RWPE2 (cell line): ENCODE measurements around the gene TCF15.

Experiments
- ATAC-seq: fragments of 200-7000 bp; cut with Tn5 transposase; 3 replicates; pipeline ENCODE4 v1.9.1; 2021; ENCODE audit warnings: low read depth
- DNase-seq: peaks from one replicate; pipeline ENCODE4 v3.0.0-alpha.2; 2020; ENCODE audit warnings: low spot score
- H3K27ac ChIP-seq: fragments of 450-650 bp; 2 replicates; pipeline ENCODE4 v1.5.1; 2017; ENCODE audit warnings: mild to moderate bottlenecking; ENCODE audit not compliant: poor library complexity, severe bottlenecking
- H3K27me3 ChIP-seq: fragments of 250-450 bp; sonication (Bioruptor Pico); 2 replicates; pipeline ENCODE4 v1.5.1; 2021; ENCODE audit warnings: mild to moderate bottlenecking, moderate library complexity; ENCODE audit not compliant: insufficient read depth, poor library complexity, severe bottlenecking
- H3K36me3 ChIP-seq: fragments of 250-450 bp; sonication (Bioruptor Pico); 2 replicates; pipeline ENCODE4 v1.5.1; 2020; ENCODE audit warnings: low read depth, mild to moderate bottlenecking, moderate library complexity
- H3K4me1 ChIP-seq: fragments of 250-450 bp; sonication (Bioruptor Pico); 2 replicates; pipeline ENCODE4 v1.5.1; 2021; ENCODE audit warnings: mild to moderate bottlenecking, moderate library complexity; ENCODE audit not compliant: insufficient read depth, poor library complexity, severe bottlenecking
- H3K4me3 ChIP-seq: fragments of 250-450 bp; sonication (Bioruptor Pico); 2 replicates; pipeline ENCODE4 v1.5.1; 2021; ENCODE audit warnings: mild to moderate bottlenecking, moderate library complexity; ENCODE audit not compliant: severe bottlenecking
- H3K9me3 ChIP-seq: fragments of 250-450 bp; sonication (Bioruptor Pico); 2 replicates; pipeline ENCODE4 v1.5.1; 2021; ENCODE audit warnings: mild to moderate bottlenecking, moderate library complexity; ENCODE audit not compliant: severe bottlenecking
- TF ChIP-seq, protein P1 (sequence below): fragments of 450-650 bp; IDR thresholded peaks from one replicate; pipeline ENCODE4 v1.5.1; 2017; ENCODE audit warnings: mild to moderate bottlenecking, moderate library complexity; ENCODE audit not compliant: poor library complexity, severe bottlenecking

Gene TCF15

DNA sequence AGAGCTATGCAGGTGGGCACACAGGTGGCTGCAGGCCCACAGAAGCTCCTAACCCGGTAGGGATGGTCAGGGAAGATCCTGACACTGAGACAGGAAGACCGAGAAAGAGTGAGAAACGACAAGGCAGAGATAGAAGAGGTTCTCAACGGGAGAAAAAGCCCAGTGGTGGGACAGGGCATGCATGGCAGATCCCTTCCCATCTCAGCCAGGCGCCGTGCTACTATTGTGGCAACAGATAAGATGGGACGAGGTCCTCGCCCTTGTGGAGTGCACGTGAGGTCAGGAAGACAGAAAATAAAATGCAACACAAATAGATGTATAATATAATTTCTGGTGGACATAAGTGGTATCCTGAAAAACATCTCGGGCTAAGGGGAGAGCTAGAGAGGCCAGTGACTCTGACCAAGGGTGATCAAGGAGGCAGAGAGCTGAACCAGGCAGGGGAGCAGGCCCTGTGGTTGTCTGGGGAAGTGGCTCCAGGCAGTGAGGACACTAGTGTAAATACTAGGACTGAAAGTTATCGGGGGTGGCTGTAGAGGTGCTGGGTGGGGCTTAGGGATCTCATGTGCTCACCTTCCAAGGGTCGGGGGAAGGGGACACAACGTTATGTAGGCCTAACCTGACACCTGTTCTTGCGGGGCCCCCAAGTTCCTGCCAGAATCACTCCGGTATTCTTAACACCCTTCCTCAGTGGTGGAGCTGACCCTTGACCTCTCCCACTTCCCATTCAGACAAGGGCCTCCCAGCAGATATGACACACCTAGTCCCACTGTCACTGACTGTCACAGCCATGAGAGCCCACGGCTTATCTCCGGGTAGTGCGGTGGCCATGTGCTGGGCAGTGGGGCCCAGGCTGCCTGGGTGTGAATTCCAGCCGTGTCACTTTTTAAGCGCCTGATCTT is 41.9 kb upstream of the TCF15 start:
- TF ChIP-seq, protein P1, sequence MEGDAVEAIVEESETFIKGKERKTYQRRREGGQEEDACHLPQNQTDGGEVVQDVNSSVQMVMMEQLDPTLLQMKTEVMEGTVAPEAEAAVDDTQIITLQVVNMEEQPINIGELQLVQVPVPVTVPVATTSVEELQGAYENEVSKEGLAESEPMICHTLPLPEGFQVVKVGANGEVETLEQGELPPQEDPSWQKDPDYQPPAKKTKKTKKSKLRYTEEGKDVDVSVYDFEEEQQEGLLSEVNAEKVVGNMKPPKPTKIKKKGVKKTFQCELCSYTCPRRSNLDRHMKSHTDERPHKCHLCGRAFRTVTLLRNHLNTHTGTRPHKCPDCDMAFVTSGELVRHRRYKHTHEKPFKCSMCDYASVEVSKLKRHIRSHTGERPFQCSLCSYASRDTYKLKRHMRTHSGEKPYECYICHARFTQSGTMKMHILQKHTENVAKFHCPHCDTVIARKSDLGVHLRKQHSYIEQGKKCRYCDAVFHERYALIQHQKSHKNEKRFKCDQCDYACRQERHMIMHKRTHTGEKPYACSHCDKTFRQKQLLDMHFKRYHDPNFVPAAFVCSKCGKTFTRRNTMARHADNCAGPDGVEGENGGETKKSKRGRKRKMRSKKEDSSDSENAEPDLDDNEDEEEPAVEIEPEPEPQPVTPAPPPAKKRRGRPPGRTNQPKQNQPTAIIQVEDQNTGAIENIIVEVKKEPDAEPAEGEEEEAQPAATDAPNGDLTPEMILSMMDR, result no peak
- H3K9me3 ChIP-seq, result no peaks in the 10 kb centered on the region
- H3K27ac ChIP-seq, result peak overlapping the region; percentile 32
- H3K4me3 ChIP-seq, result peak overlapping the region; percentile 96
- H3K36me3 ChIP-seq, result peaks cover 39% of the 10 kb centered on the region
- ATAC-seq (no peak), DNase-seq (no peak)
- H3K27me3 ChIP-seq, result no peaks in the 10 kb centered on the region
- no peaks in the 10 kb centered on the region for H3K4me1 ChIP-seq

DNA sequence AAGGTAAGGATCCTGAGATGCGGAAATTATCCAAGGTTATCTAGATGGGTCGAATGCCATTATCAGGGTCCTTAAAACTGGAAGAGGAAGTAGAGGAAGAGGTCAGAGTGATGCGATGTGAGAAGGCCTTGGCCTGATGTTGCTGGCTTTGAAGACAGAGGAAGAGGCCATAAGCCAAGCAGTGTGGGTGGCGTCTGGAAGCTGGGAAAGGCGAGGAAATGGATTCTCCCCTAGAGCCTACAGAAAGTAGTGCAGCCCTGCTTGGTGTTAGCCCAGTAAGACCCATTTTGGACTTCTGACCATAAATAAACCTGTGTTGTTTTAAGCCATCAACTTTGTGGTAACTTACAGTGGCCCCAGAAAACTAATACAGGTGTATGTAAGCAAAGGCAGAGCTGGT is 40.8 kb upstream of the TCF15 start:
- DNase-seq (no peak), ATAC-seq (no peak)
- no peak overlapping the region for H3K4me3 ChIP-seq
- no peaks in the 10 kb centered on the region for H3K27me3 ChIP-seq
- H3K36me3 ChIP-seq, result peaks cover 39% of the 10 kb centered on the region
- no peaks in the 10 kb centered on the region for H3K4me1 ChIP-seq
- H3K27ac ChIP-seq, result no peak overlapping the region
- H3K9me3 ChIP-seq, result no peaks in the 10 kb centered on the region
- TF ChIP-seq, protein P1, result no peak

DNA sequence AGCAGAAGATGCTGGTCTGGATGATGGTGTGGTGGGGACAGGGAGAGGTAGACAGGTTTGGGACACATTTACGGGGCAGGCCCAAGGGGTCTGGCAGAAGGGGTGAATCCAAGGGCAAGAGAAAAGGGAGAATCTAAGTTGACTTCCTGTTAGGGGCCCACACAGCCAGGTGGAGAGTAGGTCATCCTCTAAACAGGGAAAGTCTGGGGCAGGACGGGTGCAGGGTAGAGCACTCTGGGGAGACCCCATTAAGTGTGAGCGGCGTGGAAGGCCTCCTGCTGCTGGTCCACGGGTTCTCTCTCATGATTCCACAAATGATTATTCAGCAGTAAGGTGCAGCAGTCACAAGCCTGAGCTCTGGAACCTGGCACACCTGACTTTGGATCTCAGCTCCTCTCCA is 40.2 kb upstream of the TCF15 start:
- Histone ChIP-seq H3K4me3 (no peak overlapping the region), H3K27me3 (no peaks in the 10 kb centered on the region), H3K27ac (no peak overlapping the region), H3K36me3 (peaks cover 39% of the 10 kb centered on the region), H3K9me3 (no peaks in the 10 kb centered on the region), H3K4me1 (no peaks in the 10 kb centered on the region)
- DNase-seq, result no peak
- no peak for ATAC-seq
- TF ChIP-seq, protein P1, result no peak

DNA sequence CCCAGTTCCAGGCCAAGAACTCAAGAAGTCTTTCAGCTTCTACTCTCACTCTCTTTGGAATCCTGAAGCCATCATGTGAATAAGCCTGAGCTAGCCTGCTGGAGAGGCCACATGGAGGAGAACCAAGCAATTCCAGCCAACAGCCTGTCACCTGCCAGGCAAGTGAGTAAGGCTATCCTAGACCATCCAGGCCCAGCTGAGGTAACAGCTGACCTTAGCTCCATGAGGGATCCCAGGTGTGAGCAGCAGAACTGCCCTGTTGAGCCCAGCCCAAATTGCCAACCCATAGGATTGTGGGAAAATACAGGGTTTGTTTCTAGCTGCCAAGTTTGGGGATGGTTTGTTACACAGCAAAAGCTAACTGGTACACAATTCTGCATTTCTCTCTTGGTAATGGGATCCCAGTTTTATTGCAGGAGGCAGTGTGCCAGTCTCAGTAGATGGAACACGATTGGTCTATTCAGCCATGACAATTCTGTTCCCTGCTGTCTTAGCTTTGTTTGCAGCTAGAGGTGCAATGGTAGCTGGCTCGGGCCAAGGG is 37.4 kb upstream of the TCF15 start:
- DNase-seq (no peak), ATAC-seq (no peak)
- no peak overlapping the region for H3K4me3 ChIP-seq
- no peaks in the 10 kb centered on the region for H3K27me3 ChIP-seq
- TF ChIP-seq, protein P1, result no peak
- no peak overlapping the region for H3K27ac ChIP-seq
- H3K9me3 ChIP-seq, result no peaks in the 10 kb centered on the region
- H3K36me3 ChIP-seq, result peaks cover 39% of the 10 kb centered on the region
- no peaks in the 10 kb centered on the region for H3K4me1 ChIP-seq

DNA sequence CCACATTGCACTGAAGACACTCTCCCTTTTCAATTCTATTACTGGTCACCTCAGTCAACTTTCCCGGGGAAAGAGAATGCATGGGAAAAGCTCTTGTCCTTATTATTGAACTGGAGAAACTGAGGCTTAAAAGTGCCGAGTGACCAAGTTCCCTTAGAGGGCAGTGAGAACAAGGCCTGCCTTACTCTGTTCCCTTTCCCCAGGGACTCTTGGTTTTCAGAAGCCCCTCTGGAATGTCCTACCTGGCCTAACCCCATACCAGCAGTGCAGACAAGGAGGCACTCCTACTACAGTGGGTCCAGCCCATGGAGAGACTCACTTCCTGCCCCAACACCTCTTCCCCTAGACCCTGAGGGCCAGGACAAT is 36.7 kb upstream of the TCF15 start:
- H3K36me3 ChIP-seq, result peaks cover 39% of the 10 kb centered on the region
- TF ChIP-seq, protein P1, result no peak
- DNase-seq (no peak), ATAC-seq (no peak; the same call in 2 of the 3 replicates)
- H3K27me3 ChIP-seq, result no peaks in the 10 kb centered on the region
- H3K27ac ChIP-seq, result no peak overlapping the region
- no peak overlapping the region for H3K4me3 ChIP-seq
- no peaks in the 10 kb centered on the region for H3K4me1 ChIP-seq
- H3K9me3 ChIP-seq, result no peaks in the 10 kb centered on the region
